Activated CD8-positive, alpha-beta memory T cell treated with anti-CD3 and anti-CD28 coated beads for 24 hours (primary cell): ENCODE measurements around the gene SPTLC3.

Source experiments
- DNase-seq: peaks from one replicate; pipeline ENCODE4 v3.0.0-alpha.2; 2020

The SPTLC3 gene

GRCh38 chr20:13102237-13102636 lies 93.5 kb downstream of the SPTLC3 start:
- DNase-seq, result no peak

GRCh38 chr20:13102694-13103093 lies 93.9 kb downstream of the SPTLC3 start:
- DNase-seq, result no peak

GRCh38 chr20:13105039-13105438 lies 96.3 kb downstream of the SPTLC3 start:
- DNase-seq, result no peak

- no peak for DNase-seq
Measured at GRCh38 chr20:13105864-13106457, 97.2 kb downstream of the SPTLC3 start.

- DNase-seq, result no peak
Measured at GRCh38 chr20:13109658-13110057, 100.9 kb downstream of the SPTLC3 start.

- DNase-seq, result no peak
Measured at GRCh38 chr20:13110796-13111195, 102.0 kb downstream of the SPTLC3 start.

- no peak for DNase-seq
Measured at GRCh38 chr20:13111249-13111911, 102.6 kb downstream of the SPTLC3 start.

GRCh38 chr20:13113731-13114130 lies 105.0 kb downstream of the SPTLC3 start:
- DNase-seq, result no peak

GRCh38 chr20:13117200-13117599 lies 108.4 kb downstream of the SPTLC3 start:
- no peak for DNase-seq

GRCh38 chr20:13118676-13119075 lies 109.9 kb downstream of the SPTLC3 start:
- no peak for DNase-seq

GRCh38 chr20:13119583-13119982 lies 110.8 kb downstream of the SPTLC3 start:
- DNase-seq, result peak; percentile 67

GRCh38 chr20:13120471-13120870 lies 111.7 kb downstream of the SPTLC3 start:
- no peak for DNase-seq

- DNase-seq, result no peak
Measured at GRCh38 chr20:13121840-13122515, 113.2 kb downstream of the SPTLC3 start.

- no peak for DNase-seq
Measured at GRCh38 chr20:13125486-13125885, 116.7 kb downstream of the SPTLC3 start.

GRCh38 chr20:13128173-13128572 lies 119.4 kb downstream of the SPTLC3 start:
- no peak for DNase-seq

- DNase-seq, result no peak
Measured at GRCh38 chr20:13130061-13130706, 121.4 kb downstream of the SPTLC3 start.

- no peak for DNase-seq
Measured at GRCh38 chr20:13130707-13131103, 121.9 kb downstream of the SPTLC3 start.

- no peak for DNase-seq
Measured at GRCh38 chr20:13131688-13132087, 122.9 kb downstream of the SPTLC3 start.

- no peak for DNase-seq
Measured at GRCh38 chr20:13139459-13140150, 130.8 kb downstream of the SPTLC3 start.

- no peak for DNase-seq
Measured at GRCh38 chr20:13140201-13140600, 131.4 kb downstream of the SPTLC3 start.

GRCh38 chr20:13140775-13141174 lies 132.0 kb downstream of the SPTLC3 start:
- DNase-seq, result no peak

- DNase-seq, result no peak
Measured at GRCh38 chr20:13141546-13141945, 132.8 kb downstream of the SPTLC3 start.

- DNase-seq, result no peak
Measured at GRCh38 chr20:13142143-13142542, 133.4 kb downstream of the SPTLC3 start.
